ENCODE data around the gene MRPL2.

The MRPL2 gene

DNA sequence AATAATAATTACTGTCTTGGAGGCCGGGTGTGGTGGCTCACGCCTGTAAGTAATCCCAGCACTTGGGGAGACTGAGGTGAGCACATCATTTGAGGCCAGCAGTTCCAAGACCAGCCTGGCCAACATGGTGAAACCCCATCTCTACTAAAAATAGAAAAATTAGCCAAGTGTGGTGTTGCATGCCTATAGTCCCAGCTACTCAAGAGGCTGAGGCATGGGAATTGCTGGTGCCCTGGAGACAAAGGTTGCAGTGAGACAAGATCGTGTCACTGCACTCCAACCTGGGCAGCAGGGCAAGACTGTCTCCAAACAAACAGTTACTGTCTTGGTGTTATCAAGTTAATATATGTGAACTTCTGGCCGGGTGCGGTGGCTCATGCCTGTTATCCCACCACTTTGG is 32.9 kb downstream of the MRPL2 start:
- H2BK120ac ChIP-seq (ENCODE audit: low read depth, low read length), result no peak overlapping the region
- no peak overlapping the region for H3K18ac ChIP-seq (ENCODE audit: low read depth in 1 of 2, low read length in 2 of 2)
- H4K91ac ChIP-seq (ENCODE audit: low read length), result no peak overlapping the region
- H3K9ac ChIP-seq (ENCODE audit: low read length), result no peak overlapping the region
- no peak overlapping the region for H3K14ac ChIP-seq (ENCODE audit: low read length in 2 of 2)
- no peak overlapping the region for H4K8ac ChIP-seq (ENCODE audit: low read length)
- peaks cover 8% of the 10 kb centered on the region for H3K4me1 ChIP-seq (ENCODE audit: control insufficient read depth, insufficient read depth, low read depth, low read length)
- no peak overlapping the region for H2BK5ac ChIP-seq (ENCODE audit: low read depth, low read length, poor library complexity, severe bottlenecking)
- H3K79me1 ChIP-seq (replicated peaks; ENCODE audit: low read length, poor library complexity, severe bottlenecking), result peaks cover 14% of the 10 kb centered on the region
- no peaks in the 10 kb centered on the region for H3K9me3 ChIP-seq (ENCODE audit: control insufficient read depth, low read length)
- whole genome bisulfite sequencing, result 96% methylated on average over 5 of the region's 5 CpGs
- no peak overlapping the region for H3K4me3 ChIP-seq (ENCODE audit: insufficient read depth in 1 of 2, low read depth in 1 of 2, low read length in 2 of 2)
- H3K36me3 ChIP-seq (ENCODE audit: control insufficient read depth in 1 of 2, insufficient read depth in 2 of 2, low read depth in 1 of 2, low read length in 2 of 2), result peaks cover 65 to 67% of the 10 kb centered on the region in 2 experiments
- no peak for DNase-seq
- H3K4me2 ChIP-seq (ENCODE audit: low read length, poor library complexity, severe bottlenecking), result no peak overlapping the region
- H2AFZ ChIP-seq (ENCODE audit: low read depth, low read length), result no peak overlapping the region
- no peaks in the 10 kb centered on the region for H3K27me3 ChIP-seq (ENCODE audit: control insufficient read depth in 1 of 2, insufficient read depth in 1 of 2, low read length in 2 of 2)
- H2BK12ac ChIP-seq (ENCODE audit: low read length in 2 of 2), result no peak overlapping the region
- H3K4ac ChIP-seq (ENCODE audit: low read depth in 1 of 2, low read length in 2 of 2), result no peak overlapping the region
- no peak overlapping the region for H2AK5ac ChIP-seq (ENCODE audit: low read length, severe bottlenecking)
- H3K27ac ChIP-seq (ENCODE audit: low read length, poor library complexity, severe bottlenecking), result no peak overlapping the region
- H3K23ac ChIP-seq (ENCODE audit: low read length in 2 of 2), result no peak overlapping the region
- no peak overlapping the region for H2BK15ac ChIP-seq (ENCODE audit: low read depth, poor library complexity, severe bottlenecking)

DNA sequence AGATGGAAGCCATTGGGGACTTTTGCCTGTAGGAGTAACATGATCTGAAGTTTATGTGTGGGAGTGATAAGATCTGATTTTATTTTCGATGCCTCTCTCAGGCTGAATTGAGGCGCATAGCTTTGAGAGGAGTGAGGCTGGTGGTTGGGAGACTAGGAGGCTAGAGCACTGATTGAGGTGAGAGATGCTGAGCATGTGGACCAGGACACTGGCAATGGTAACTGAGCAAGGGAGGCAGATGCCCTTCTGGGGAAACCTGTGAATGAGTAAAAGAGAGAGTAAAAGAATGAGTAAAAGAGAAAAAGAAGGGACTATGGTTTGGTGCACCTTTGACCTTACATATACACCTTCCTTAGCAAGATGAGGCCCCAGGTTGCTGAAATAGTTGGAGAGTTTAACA is 34.8 kb downstream of the MRPL2 start:
- Histone ChIP-seq H3K4me1 (ENCODE audit: control insufficient read depth, insufficient read depth, low read depth, low read length) (peaks cover 17% of the 10 kb centered on the region), H2BK5ac (ENCODE audit: low read depth, low read length, poor library complexity, severe bottlenecking) (no peak overlapping the region), H3K79me1 (replicated peaks; ENCODE audit: low read length, poor library complexity, severe bottlenecking) (peaks cover 15% of the 10 kb centered on the region), H3K14ac (ENCODE audit: low read length in 2 of 2) (no peak overlapping the region), H2AFZ (ENCODE audit: low read depth, low read length) (no peak overlapping the region), H2BK120ac (ENCODE audit: low read depth, low read length) (no peak overlapping the region), H3K9ac (ENCODE audit: low read length) (peak overlapping the region; percentile 27), H3K4me3 (ENCODE audit: insufficient read depth in 1 of 2, low read depth in 1 of 2, low read length in 2 of 2) (no peak overlapping the region), H3K23ac (ENCODE audit: low read length in 2 of 2) (no peak overlapping the region), H3K36me3 (ENCODE audit: control insufficient read depth in 1 of 2, insufficient read depth in 2 of 2, low read depth in 1 of 2, low read length in 2 of 2) (peaks cover 68 to 72% of the 10 kb centered on the region in 2 experiments), H2BK12ac (ENCODE audit: low read length in 2 of 2) (no peak overlapping the region), H4K91ac (ENCODE audit: low read length) (no peak overlapping the region), H2AK5ac (ENCODE audit: low read length, severe bottlenecking) (no peak overlapping the region), H3K4ac (ENCODE audit: low read depth in 1 of 2, low read length in 2 of 2) (no peak overlapping the region), H3K4me2 (ENCODE audit: low read length, poor library complexity, severe bottlenecking) (no peak overlapping the region), H2BK15ac (ENCODE audit: low read depth, poor library complexity, severe bottlenecking) (no peak overlapping the region), H3K18ac (ENCODE audit: low read depth in 1 of 2, low read length in 2 of 2) (no peak overlapping the region), H4K8ac (ENCODE audit: low read length) (no peak overlapping the region), H3K27me3 (ENCODE audit: control insufficient read depth in 1 of 2, insufficient read depth in 1 of 2, low read length in 2 of 2) (no peaks in the 10 kb centered on the region), H3K9me3 (ENCODE audit: control insufficient read depth, low read length) (no peaks in the 10 kb centered on the region), H3K27ac (ENCODE audit: low read length, poor library complexity, severe bottlenecking) (no peak overlapping the region)
- DNase-seq, result no peak
- 94% methylated on average over 2 of the region's 2 CpGs for WGBS

- H3K36me3 ChIP-seq (ENCODE audit: control insufficient read depth in 1 of 2, insufficient read depth in 2 of 2, low read depth in 1 of 2, low read length in 2 of 2), result peaks cover 63 to 71% of the 10 kb centered on the region in 2 experiments
- H2BK12ac ChIP-seq (ENCODE audit: low read length in 2 of 2), result no peak within 1 kb of the TSS
- H3K9ac ChIP-seq (ENCODE audit: low read length), result peak within 1 kb of the TSS; percentile 98
- peak; percentile 83 for DNase-seq
- peak within 1 kb of the TSS in 1 of 2 experiments; percentile 98 for H3K23ac ChIP-seq (ENCODE audit: low read length in 2 of 2)
- H4K8ac ChIP-seq (ENCODE audit: low read length), result peak within 1 kb of the TSS; percentile 91
- H2BK15ac ChIP-seq (ENCODE audit: low read depth, poor library complexity, severe bottlenecking), result no peak within 1 kb of the TSS
- H3K9me3 ChIP-seq (ENCODE audit: control insufficient read depth, low read length), result no peaks in the 10 kb centered on the region
- peak within 1 kb of the TSS; percentile 82 to 98 for H3K18ac ChIP-seq (ENCODE audit: low read depth in 1 of 2, low read length in 2 of 2)
- H2BK120ac ChIP-seq (ENCODE audit: low read depth, low read length), result peak within 1 kb of the TSS; percentile 87
- H3K27ac ChIP-seq (ENCODE audit: low read length, poor library complexity, severe bottlenecking), result peak within 1 kb of the TSS; percentile 88
- H3K14ac ChIP-seq (ENCODE audit: low read length in 2 of 2), result peak within 1 kb of the TSS in 1 of 2 experiments; percentile 94
- H3K4ac ChIP-seq (ENCODE audit: low read depth in 1 of 2, low read length in 2 of 2), result peak within 1 kb of the TSS; percentile 49 to 98
- peaks cover 26% of the 10 kb centered on the region for H3K4me1 ChIP-seq (ENCODE audit: control insufficient read depth, insufficient read depth, low read depth, low read length)
- peaks cover 26% of the 10 kb centered on the region for H3K79me1 ChIP-seq (replicated peaks; ENCODE audit: low read length, poor library complexity, severe bottlenecking)
- H2BK5ac ChIP-seq (ENCODE audit: low read depth, low read length, poor library complexity, severe bottlenecking), result peak within 1 kb of the TSS; percentile 9
- 2% methylated on average over 56 of the region's 56 CpGs for WGBS
- no peak within 1 kb of the TSS for H2AFZ ChIP-seq (ENCODE audit: low read depth, low read length)
- H3K4me2 ChIP-seq (ENCODE audit: low read length, poor library complexity, severe bottlenecking), result peak within 1 kb of the TSS; percentile 89
- peak within 1 kb of the TSS; percentile 86 for H2AK5ac ChIP-seq (ENCODE audit: low read length, severe bottlenecking)
- H3K4me3 ChIP-seq (ENCODE audit: insufficient read depth in 1 of 2, low read depth in 1 of 2, low read length in 2 of 2), result peak within 1 kb of the TSS; percentile 84 to 98
- H4K91ac ChIP-seq (ENCODE audit: low read length), result peak within 1 kb of the TSS; percentile 81
- no peaks in the 10 kb centered on the region for H3K27me3 ChIP-seq (ENCODE audit: control insufficient read depth in 1 of 2, insufficient read depth in 1 of 2, low read length in 2 of 2)
Observed at GRCh38 chr6:43021270-43022047, 37.8 kb downstream of the MRPL2 start, which contains the start of gene RRP36. TSS of gene RRP36 (plus strand) at chr6:43021623. CDS start at chr6:43021655, 32 bp downstream.

- H3K4me3 ChIP-seq (ENCODE audit: insufficient read depth in 1 of 2, low read depth in 1 of 2, low read length in 2 of 2), result peak overlapping the region in 1 of 2 experiments; percentile 98
- no peak overlapping the region for H2BK15ac ChIP-seq (ENCODE audit: low read depth, poor library complexity, severe bottlenecking)
- peak overlapping the region; percentile 98 for H3K9ac ChIP-seq (ENCODE audit: low read length)
- H3K23ac ChIP-seq (ENCODE audit: low read length in 2 of 2), result no peak overlapping the region
- no peak overlapping the region for H2AFZ ChIP-seq (ENCODE audit: low read depth, low read length)
- H3K4me2 ChIP-seq (ENCODE audit: low read length, poor library complexity, severe bottlenecking), result peak overlapping the region; percentile 86
- H3K27me3 ChIP-seq (ENCODE audit: control insufficient read depth in 1 of 2, insufficient read depth in 1 of 2, low read length in 2 of 2), result no peaks in the 10 kb centered on the region
- H2BK5ac ChIP-seq (ENCODE audit: low read depth, low read length, poor library complexity, severe bottlenecking), result no peak overlapping the region
- peak overlapping the region; percentile 0 for H4K91ac ChIP-seq (ENCODE audit: low read length)
- H4K8ac ChIP-seq (ENCODE audit: low read length), result peak overlapping the region; percentile 20
- H2AK5ac ChIP-seq (ENCODE audit: low read length, severe bottlenecking), result peak overlapping the region; percentile 86
- no peaks in the 10 kb centered on the region for H3K9me3 ChIP-seq (ENCODE audit: control insufficient read depth, low read length)
- DNase-seq, result peak; percentile 44
- H3K14ac ChIP-seq (ENCODE audit: low read length in 2 of 2), result no peak overlapping the region
- H3K4ac ChIP-seq (ENCODE audit: low read depth in 1 of 2, low read length in 2 of 2), result peak overlapping the region in 1 of 2 experiments; percentile 81
- H3K4me1 ChIP-seq (ENCODE audit: control insufficient read depth, insufficient read depth, low read depth, low read length), result peaks cover 31% of the 10 kb centered on the region
- H2BK120ac ChIP-seq (ENCODE audit: low read depth, low read length), result no peak overlapping the region
- peaks cover 24% of the 10 kb centered on the region for H3K79me1 ChIP-seq (replicated peaks; ENCODE audit: low read length, poor library complexity, severe bottlenecking)
- peaks cover 62 to 70% of the 10 kb centered on the region in 2 experiments for H3K36me3 ChIP-seq (ENCODE audit: control insufficient read depth in 1 of 2, insufficient read depth in 2 of 2, low read depth in 1 of 2, low read length in 2 of 2)
- H3K18ac ChIP-seq (ENCODE audit: low read depth in 1 of 2, low read length in 2 of 2), result no peak overlapping the region
- H3K27ac ChIP-seq (ENCODE audit: low read length, poor library complexity, severe bottlenecking), result peak overlapping the region; percentile 78
- no peak overlapping the region for H2BK12ac ChIP-seq (ENCODE audit: low read length in 2 of 2)
- WGBS, result 57% methylated on average over 1 of the region's 5 CpGs
Observed at GRCh38 chr6:43020847-43021246, 38.4 kb downstream of the MRPL2 start.

All from mesenchymal stem cell (in vitro differentiated cells and primary cell).